SK-N-SH treated with all-trans-retinoic acid at 6 μM for 48 hours (cell line): ENCODE results near the gene ZNF627.

ENCODE experiments used
- BACH2 ChIP-seq: fragments of 250-450 bp; sonication (Bioruptor Pico); IDR thresholded peaks from 2 replicates; pipeline ENCODE4 v1.9.0; 2021; ENCODE audit warnings: mild to moderate bottlenecking, borderline replicate concordance
- CSDC2 ChIP-seq: fragments of 250-450 bp; sonication (Bioruptor Pico); IDR thresholded peaks from 2 replicates; pipeline ENCODE4 v1.5.0; 2020; ENCODE audit warnings: mild to moderate bottlenecking, moderate library complexity
- CSRNP3 ChIP-seq: fragments of 250-450 bp; sonication (Bioruptor Pico); IDR thresholded peaks from 2 replicates; pipeline ENCODE4 v1.5.1; 2021; ENCODE audit warnings: mild to moderate bottlenecking, moderate library complexity
- ESRRG ChIP-seq: fragments of 250-450 bp; sonication (Bioruptor Pico); IDR thresholded peaks from 2 replicates; pipeline ENCODE4 v1.6.1; 2021; ENCODE audit warnings: mild to moderate bottlenecking
- GLIS3 ChIP-seq: fragments of 250-450 bp; sonication (Bioruptor Pico); IDR thresholded peaks from 2 replicates; pipeline ENCODE4 v1.5.0; 2020; ENCODE audit warnings: mild to moderate bottlenecking, moderate library complexity
- PATZ1 ChIP-seq: fragments of 250-450 bp; sonication (Bioruptor Pico); IDR thresholded peaks from 2 replicates; pipeline ENCODE4 v1.8.0; 2020; ENCODE audit warnings: mild to moderate bottlenecking, moderate library complexity, borderline replicate concordance
- POU6F1 ChIP-seq: fragments of 250-450 bp; sonication (Bioruptor Pico); IDR thresholded peaks from 2 replicates; pipeline ENCODE4 v1.8.0; 2021; ENCODE audit warnings: low read depth, mild to moderate bottlenecking, moderate library complexity, borderline replicate concordance
- PPARA ChIP-seq: fragments of 250-450 bp; sonication (Bioruptor Pico); IDR thresholded peaks from 2 replicates; pipeline ENCODE4 v1.5.0; 2020; ENCODE audit warnings: mild to moderate bottlenecking, borderline replicate concordance
- ZFP3 ChIP-seq: fragments of 250-450 bp; sonication (Bioruptor Pico); IDR thresholded peaks from 2 replicates; pipeline ENCODE4 v1.5.0; 2020; ENCODE audit warnings: mild to moderate bottlenecking, moderate library complexity
- ZFP30 ChIP-seq: fragments of 450-650 bp; formaldehyde crosslinking; IDR thresholded peaks from 2 replicates; pipeline ENCODE4 v1.5.0; 2022; ENCODE audit warnings: mild to moderate bottlenecking, moderate library complexity
- ZNF565 ChIP-seq: fragments of 450-650 bp; formaldehyde crosslinking; conservative IDR thresholded peaks from 2 replicates; pipeline ENCODE4 v1.5.0; 2020; ENCODE audit warnings: low read depth, mild to moderate bottlenecking, moderate library complexity
- ZNF8 ChIP-seq: fragments of 450-650 bp; formaldehyde crosslinking; IDR thresholded peaks from 2 replicates; pipeline ENCODE4 v1.5.0; 2020; ENCODE audit warnings: mild to moderate bottlenecking, moderate library complexity

GRCh38 chr19:11556634-11557420 is 40.5 kb upstream of the ZNF627 start:
- no peak for TF ChIP-seq ZNF565
- no peak for TF ChIP-seq PATZ1 (CRISPR knock-in tag)
- TF ChIP-seq ESRRG (CRISPR knock-in tag), result no peak
- no peak for TF ChIP-seq GLIS3 (CRISPR knock-in tag)
- TF ChIP-seq CSDC2 (CRISPR knock-in tag), result no peak
- TF ChIP-seq BACH2 (CRISPR knock-in tag), result no peak
- TF ChIP-seq PPARA (CRISPR knock-in tag), result no peak
- no peak for TF ChIP-seq ZFP30 (CRISPR knock-in tag)
- TF ChIP-seq CSRNP3 (CRISPR knock-in tag), result no peak
- no peak for TF ChIP-seq POU6F1 (CRISPR knock-in tag)
- TF ChIP-seq ZNF8 (CRISPR knock-in tag), result no peak
- no peak for TF ChIP-seq ZFP3
